Activated CD8-positive, alpha-beta memory T cell treated with anti-CD3 and anti-CD28 coated beads for 4 hours (primary cell): ENCODE results near the gene NKTR.

ENCODE experiments used
- DNase-seq, 2 donors: peaks; one replicate each; pipeline ENCODE4 v3.0.0-alpha.2; 2020; ENCODE audit warnings: low read depth in 2 of 2

NKTR gene

DNA sequence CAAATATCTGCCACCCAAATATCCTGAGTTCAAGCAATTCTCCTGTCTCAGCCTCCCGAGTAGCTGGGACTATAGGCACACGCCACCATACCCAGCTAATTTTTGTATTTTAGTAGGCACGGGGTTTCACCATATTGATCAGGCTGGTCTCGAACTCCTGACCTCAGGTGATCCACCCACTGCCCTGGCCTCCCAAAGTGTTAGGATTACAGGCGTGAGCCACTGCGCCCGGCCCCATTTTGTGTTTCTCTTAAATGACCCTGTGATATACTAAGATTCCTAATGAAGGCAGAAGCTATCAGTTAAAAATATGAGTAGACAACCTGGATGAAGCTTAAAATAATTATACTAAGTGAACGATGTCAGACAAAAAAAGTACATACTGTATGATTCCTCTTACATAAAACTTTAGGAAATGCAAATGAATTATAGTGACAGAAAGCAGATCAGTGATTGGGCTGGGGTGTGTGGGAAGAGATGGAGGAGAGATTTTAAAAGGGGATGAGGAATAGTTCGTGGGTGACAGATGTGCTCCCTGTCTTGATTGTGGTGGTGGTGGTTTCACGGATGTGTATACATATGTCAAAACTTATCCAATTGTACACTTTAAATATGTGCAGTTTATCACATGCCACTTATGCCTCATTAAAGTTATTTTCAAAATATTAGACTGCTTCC lies 81.0 kb downstream of the NKTR start:
- DNase-seq = no peak

DNA sequence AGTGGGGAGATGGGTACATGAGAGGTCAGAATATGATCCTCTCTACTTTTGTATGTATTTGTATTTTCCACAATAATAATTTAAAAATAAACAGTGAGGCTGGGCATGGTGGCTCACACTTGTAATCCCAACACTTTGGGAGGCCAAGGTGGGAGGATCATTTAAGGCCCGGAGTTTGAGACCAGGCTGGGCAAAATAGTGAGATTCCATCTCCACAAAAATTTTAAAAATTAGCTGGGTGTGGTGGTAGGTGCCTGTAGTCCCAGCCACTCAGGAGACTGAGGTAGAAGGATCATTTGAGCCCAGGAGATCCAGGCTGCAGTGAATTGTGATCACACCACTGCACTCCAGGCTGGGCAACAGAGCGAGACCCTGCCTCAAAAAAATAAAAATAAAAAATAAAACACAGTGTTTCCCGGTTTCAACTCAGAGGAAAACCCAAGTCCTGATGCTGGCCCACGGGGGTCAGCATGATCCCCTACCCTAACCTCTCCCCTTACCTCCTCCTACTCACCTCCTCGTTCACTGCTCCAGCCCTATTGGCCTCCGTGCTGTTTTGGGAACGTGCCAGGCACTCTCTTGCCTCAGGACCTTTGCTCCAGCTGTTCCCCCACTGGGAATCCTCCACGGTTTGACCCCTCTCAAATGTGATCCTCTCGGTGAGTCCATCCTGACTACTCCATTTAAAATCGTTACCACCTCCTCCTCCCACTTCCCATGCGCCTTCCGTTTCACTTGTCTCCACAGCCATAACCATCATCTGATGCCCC lies 82.0 kb downstream of the NKTR start:
- no peak for DNase-seq

DNA sequence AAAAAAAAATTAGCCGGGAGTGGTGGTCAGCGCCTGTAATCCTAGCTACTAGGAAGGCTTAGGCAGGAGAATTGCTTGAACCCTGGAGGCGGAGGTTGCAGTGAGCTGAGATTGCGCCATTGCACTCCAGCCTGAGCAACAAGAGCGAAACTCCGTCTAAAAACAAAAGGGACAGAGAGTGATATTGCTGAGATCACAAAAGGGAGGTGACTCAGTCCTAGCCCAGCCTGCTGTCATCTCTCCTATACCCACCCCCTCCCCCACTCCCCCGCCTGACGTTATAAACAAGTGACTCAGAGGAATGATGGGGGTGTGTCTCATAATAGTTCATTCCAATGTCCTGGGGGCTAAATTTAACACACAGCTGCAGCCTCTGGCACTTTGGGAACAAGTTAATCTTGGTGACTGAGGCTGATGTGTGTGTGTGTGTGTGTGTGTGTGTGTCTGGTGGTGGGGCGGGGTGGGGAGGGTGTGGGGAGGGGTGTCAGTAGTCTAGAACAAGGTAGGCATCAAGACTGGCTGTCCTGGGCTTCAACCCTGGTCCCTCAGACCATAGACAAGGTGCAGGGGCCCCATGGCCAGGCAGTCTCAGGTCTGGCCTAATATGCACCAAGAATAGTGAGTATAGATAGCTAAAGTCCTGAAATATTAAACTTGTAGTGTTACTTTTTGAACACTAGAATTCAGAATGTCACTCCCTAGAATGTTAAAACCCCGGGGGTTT lies 83.6 kb downstream of the NKTR start:
- no peak for DNase-seq

DNA sequence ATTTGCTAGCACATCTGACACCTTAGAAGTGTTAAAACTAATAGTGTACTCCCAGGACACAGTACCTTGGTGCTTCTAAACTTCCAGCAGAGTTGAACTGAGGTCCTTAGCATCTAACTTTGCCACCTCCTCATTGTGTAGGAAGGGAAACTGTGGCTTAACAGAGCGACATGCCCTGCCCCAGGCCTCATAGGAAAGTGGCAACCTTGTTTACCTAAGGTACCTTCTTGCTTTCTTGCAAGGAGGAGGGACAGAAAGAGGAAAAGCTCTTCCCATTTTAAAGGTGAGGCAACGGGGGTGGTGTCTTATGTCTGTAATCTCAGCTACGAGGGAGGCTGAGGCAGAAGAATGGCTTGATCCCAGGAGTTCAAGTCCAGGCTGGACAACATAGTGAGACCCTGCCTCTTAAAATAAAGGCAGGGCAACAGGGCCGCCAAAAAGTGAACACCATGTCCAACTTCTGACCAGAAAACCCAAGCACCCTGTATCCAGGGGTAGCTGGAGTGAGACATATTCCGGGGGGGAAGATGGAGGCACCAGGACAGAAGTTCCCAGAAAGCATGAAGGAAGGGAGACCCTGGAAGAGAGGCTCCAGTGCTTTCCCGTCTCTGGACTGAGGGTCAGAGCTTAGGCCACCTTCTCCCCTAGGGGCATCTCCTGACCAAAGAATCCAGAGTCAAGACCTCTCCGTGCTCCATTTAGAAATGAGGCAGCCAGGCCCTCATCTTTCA lies 84.3 kb downstream of the NKTR start:
- no peak for DNase-seq

DNA sequence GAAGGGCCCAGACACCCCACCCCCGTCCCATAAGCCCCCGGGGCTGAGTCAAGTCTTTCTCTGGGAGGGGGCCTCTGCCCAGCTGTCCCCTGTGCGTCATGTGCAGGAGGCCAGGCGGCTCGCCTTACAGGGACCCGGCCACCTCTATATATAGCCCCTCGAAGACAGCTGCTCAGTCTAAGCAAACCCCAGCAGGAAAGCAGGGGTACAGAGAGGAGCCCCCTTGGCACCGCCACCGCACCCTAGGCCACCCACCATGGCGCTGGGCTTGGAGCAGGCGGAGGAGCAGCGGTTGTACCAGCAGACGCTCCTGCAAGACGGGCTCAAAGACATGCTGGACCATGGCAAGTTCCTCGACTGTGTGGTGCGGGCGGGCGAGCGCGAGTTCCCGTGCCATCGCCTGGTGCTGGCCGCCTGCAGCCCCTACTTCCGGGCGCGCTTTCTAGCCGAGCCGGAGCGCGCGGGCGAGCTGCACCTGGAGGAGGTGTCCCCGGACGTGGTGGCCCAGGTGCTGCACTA lies 84.9 kb downstream of the NKTR start, which contains the start of gene KLHL40:
Gene KLHL40, plus strand, starts transcription at position 175 of the 519 bp plus-strand sequence. Its CDS starts 82 bp downstream, at position 257.
- DNase-seq = no peak

DNA sequence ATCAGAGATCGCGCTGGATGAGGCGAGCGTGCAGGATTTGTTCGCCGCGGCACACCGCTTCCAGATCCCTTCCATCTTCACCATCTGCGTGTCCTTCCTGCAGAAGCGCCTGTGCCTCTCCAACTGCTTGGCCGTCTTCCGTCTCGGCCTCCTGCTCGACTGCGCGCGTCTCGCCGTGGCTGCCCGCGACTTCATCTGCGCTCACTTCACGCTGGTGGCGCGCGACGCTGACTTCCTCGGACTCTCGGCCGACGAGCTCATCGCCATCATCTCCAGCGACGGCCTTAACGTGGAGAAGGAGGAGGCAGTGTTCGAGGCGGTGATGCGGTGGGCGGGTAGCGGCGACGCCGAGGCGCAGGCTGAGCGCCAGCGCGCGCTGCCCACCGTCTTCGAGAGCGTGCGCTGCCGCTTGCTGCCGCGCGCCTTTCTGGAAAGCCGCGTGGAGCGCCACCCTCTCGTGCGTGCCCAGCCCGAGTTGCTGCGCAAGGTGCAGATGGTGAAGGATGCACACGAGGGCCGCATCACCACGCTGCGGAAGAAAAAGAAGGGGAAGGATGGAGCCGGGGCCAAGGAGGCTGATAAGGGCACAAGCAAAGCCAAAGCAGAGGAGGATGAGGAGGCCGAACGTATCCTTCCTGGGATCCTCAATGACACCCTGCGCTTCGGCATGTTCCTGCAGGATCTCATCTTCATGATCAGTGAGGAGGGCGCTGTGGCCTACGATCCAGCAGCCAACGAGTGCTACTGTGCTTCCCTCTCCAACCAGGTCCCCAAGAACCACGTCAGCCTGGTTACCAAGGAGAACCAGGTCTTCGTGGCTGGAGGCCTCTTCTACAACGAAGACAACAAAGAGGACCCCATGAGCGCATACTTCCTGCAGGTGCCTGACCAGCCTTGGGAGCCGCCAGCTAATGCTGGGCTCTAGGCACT lies 85.7 kb downstream of the NKTR start:
- DNase-seq = no peak

DNA sequence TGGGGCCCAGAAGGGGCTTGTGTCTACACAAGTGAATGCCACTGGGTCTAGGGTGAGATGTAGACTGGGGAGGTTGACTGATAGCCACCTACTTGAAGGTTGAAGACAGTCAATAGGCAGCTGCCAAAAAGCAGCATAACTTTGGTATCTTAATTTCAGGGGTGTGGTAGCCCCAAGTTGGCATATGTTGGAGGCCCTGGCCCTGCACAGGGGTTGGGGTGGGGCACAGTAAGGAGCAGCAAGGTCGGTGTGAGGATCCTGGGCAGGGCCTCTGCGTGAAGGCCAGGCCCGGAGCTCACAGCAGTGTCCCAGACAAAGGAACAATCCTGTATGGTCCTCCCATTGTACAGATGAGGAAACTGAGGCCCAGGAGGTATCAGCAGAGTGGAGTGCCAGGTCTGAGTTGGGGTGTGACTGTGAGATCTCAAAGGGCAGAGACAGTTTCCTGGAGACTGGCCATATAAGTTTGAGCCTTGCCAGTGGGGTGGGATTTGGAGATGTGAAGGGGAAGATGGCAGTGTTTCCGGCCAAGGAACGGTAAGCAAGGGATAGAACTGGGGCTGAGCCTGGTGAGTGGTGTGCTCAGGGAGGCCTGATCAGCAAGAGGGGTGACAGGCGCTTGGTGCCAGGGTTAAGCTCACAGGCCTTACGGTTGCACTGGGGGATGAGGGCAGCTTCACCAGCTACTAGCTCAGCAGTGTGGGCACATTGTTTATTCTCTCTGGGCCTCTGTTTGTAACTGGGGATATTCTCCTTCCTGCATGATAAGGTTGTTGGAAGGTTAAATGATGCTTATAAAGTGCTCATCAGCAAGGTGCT lies 86.6 kb downstream of the NKTR start:
- DNase-seq = no peak

DNA sequence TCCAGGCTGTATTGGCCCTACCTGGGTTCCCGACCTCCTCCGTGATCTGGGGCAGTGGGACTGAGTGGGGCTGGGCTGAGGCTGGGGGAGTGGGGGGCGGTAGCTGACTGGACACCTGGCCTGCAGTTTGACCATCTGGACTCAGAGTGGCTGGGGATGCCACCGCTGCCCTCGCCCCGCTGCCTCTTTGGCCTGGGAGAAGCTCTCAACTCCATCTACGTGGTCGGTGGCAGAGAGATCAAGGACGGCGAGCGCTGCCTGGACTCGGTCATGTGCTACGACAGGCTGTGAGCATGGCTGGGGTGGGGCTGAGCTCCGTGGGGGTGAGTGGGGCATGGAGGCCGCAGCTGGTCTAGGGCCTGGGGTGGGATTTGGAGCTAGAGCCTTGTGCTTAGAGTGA lies 87.5 kb downstream of the NKTR start:
- DNase-seq = no peak

DNA sequence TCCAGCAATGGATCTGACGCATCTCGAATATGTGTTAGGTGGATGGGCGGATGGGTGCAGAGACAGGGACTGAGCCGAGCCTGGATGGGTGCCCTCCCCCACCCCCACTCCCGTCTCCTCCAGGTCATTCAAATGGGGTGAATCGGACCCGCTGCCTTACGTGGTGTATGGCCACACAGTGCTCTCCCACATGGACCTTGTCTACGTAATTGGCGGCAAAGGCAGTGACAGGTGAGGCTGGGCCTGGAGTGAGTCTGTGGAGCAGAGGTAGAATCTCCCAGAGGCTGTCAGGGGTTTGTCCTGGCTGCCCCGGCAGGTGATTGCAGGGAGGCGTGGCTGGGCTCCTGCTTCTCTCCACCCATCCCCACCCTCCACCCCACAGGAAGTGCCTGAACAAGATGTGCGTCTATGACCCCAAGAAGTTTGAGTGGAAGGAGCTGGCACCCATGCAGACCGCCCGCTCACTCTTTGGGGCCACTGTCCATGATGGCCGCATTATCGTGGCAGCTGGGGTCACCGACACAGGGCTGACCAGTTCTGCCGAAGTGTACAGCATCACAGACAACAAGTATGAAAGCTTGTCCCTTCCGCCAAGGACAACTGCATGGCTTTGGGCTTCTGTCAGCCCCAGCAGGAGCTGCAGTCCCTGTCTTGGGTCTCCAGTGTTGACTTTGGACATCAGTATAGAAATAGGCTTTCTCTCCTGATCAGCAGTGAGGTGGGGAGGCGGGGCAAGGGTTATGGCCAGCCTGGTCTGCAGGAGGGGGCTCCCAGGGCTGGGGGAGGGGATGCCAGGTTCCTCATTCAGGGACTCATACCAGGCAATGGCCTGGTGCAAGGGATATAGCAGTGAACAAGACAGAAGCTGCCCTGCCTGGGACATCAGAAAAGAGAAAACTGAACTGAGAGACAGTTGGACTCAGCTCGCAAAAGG lies 88.3 kb downstream of the NKTR start:
- no peak for DNase-seq

DNA sequence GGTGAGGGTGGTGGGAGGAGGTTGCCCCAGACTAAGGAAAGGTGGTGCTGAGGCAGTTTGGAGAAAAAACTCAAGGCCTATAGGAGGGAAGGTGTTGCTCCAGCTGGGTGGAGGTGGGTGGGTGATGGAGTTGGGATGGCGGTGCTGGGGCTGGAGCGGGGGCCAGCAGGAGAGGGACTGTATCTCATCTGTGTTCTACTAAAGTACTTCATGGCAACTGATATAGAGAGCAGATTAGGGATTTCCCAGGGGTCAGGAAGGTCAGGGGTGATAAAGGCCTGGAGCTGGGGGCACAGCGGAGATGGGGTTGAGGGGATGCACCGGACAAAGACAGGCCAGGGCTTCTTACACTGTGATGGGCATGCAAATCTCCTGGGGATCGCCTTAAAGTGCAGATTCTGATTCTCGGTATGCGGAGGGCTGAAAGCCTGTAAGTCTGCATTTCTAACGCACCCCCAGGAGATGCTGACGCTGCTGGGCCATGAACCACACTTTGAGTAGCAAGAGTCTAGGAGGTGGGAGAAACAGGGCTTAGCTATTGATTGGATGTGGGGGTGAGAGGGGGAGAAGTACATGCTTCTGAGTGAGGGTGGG lies 89.0 kb downstream of the NKTR start:
- DNase-seq = no peak

DNA sequence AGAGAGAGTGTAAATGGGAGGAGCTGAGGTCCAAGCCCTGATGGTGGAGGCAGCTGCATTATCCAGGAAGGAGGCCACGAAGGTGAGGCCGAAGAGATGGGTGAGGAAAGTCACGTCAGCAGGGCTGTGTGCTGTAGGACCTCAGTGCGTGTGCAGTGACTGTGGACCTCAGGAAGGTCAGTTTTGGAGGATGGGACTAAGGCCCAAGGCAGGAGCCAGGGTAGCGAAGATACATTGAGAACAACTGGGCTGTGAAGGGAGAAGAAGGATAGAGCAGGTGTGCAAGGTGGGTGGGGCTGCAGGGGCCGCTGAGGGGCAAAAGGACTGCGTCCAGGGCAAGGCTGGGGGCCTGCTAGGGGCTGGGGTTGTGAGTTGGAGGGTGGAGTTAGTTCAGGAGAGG lies 89.7 kb downstream of the NKTR start:
- DNase-seq = no peak

DNA sequence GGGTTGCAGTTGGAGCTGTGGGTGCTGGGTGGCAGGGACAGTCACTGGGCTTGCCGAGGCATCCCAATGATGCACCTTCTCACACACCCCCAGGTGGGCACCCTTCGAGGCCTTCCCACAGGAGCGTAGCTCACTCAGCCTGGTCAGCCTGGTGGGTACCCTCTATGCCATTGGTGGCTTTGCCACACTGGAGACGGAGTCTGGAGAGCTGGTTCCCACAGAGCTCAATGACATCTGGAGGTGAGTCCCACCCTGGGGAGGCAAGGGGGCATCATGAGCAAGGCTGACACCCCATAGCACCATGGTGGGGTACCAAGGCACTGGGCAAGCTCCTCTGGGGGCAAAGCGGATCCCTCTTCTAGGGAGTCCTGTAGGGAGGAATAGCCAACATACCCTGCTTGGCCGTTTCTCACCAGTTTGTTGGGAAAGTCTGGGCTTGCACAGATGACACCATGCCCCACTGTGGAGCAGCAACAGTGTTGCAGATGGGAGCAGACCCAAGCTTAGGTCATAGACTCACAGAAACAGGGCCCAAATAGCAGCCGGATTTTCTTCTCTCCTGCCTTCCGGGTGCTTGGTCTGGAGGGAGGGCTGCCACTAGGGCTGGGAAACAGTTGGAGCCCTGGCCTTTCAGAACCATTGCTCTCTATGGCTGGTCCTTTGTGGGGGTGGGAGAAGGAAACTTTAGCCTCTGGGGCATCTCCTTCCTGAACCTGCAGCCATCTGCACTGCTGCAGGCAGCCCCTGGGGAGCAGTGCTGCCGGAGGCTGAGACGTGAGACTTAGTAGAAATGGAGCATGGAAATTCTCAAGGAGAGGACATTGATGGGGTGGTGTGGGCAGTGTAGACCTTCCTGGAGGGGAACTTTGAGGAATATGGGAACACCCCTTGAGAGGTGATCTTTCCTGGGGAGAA lies 90.5 kb downstream of the NKTR start:
- DNase-seq = no peak

DNA sequence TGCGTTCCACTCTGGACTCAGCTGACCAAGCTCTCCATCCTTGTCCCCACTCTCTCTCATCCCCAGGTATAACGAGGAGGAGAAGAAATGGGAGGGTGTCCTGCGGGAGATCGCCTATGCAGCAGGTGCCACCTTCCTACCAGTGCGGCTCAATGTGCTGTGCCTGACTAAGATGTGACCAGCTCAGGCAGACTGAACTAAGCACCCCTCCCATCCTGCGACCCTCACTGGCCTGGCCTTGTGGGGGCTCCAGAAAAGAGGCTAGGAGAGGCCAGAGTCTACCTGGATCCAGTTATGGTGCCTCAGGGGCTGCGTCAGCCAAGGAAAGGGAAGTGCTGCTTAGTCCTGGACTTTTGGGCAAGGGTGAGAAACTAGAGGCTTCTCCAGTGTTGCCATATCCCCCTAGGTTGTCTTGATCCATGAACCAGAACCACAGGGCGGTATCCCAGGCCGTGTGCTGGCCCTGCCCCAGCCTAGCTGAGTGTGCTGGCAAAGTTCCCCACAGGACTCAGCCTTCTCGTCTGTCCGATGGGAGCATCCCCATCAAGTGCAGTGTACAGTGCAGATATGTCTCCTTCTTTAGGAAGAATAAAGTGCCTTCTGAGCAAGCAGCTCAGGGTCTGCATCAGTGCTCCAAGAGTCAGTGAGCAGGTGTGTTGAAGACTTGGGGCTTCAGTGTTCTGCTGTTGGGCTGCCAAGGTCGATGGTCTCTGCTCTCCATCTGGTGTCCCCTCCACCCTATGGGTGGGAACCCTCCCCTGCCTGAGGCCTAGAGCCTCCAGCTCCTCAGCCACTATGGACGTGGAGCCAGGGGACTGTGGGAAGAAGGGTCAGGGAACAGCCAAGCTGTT lies 91.6 kb downstream of the NKTR start:
- no peak for DNase-seq

DNA sequence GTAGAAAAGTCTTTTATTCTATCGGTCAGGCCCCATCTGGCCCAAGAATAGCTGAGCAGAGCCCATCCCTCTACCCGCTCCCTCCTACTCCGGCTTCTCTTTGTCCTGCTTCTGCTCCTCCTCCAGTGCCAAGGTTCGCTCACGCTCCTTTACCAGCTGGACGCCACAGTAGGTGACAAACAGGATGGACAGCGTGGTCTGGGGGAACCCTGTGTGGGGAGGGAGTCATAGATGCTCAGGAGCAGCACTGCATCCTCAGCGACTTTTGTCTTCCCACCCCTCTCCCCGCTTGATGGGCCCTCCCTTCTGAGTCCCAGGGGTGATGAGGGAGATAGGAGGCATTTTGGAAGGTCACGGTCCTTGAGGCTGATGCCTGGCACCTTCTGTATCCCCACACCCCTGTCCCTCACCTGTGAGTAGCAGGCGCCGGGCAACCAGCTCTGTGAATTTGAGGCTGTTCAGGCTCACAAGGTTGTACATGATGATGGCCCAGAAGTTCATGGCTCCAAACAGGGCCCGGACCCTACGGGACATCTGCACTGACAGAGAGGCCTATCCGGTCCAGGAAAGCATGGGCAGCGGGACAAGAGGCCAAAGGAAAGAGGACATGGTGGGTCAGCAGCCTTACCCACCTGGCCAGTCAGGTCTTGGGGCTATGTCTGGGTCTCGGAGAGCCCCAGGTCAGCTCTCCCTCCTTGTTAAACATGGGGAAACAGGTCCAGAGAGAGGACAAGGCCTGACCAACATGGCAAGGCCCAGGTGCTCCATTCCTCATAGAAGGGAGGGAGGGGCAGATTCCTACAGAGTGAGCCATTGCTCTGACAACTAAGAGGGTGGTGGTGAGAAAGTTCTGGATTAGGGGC lies 92.4 kb downstream of the NKTR start:
- DNase-seq = no peak

DNA sequence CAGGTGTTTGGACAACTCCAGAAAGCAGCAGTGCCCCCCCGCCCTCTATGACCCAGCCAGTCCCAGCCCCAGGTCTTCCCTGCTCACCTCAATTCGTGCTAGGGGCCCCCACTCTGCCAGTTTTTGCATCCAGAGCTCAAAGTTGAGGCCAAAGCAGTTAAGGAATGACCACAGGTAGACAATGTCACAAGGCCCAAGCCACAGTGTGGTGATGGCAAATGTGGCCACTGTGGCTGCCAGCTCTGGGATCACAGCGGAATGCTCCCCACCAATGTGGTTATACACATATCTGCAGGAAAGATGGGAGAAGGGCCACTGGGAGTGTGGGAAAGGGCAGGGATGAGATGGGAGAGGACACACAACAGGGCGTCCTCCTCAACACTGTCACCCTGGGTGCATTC lies 93.0 kb downstream of the NKTR start:
- DNase-seq = no peak
